SK-N-SH (cell line): ENCODE results near the gene KDM4C. TPM values are rescaled to one million over a fixed set of nuclear protein-coding genes. Genes with fewer than 3 reads are reported as not detected.

Experiments
- CTCF ChIA-PET: fragments of 300-600, 350-600 bp; formaldehyde crosslinking; extraction: SDS; loops from one replicate; lab custom pipeline; 2021; lab: Yijun Ruan, JAX
- POLR2A ChIA-PET: fragments of 350-600 bp; sonication (Branson Sonifier 250); formaldehyde crosslinking; extraction: SDS; loops from one replicate; lab custom pipeline; 2020; ENCODE audit warnings: antibody characterized with exemption, inconsistent platforms; lab: Yijun Ruan, JAX
- DNase-seq: peaks from one replicate; pipeline ENCODE4 v3.0.0; 2012
- H2AFZ ChIP-seq: fragments of 200-600 bp; sonication (generic); 2 replicates; pipeline ENCODE4 v1.8.1; 2016; ENCODE audit warnings: antibody characterized with exemption, mild to moderate bottlenecking, low read depth
- H3F3A ChIP-seq: fragments of 200-600 bp; sonication (generic); replicated peaks from 2 replicates; pipeline ENCODE3; 2016; ENCODE audit warnings: antibody characterized with exemption, mild to moderate bottlenecking; ENCODE audit not compliant: insufficient read depth
- H3K27ac ChIP-seq, 2 experiments: fragments of 200-500 bp in 1 of 2; fragments of 200-600 bp in 1 of 2; sonication (Bioruptor generic) in 1 of 2; sonication (generic), shearing (Covaris generic) in 1 of 2; 2 replicates each; pipeline versions ENCODE4 v1.5.1 to v1.6.1; 2014 to 2016; ENCODE audit warnings: low read depth in 2 of 2, inconsistent platforms in 1 of 2, low read length in 1 of 2, mild to moderate bottlenecking in 1 of 2, mixed read lengths in 1 of 2
- H3K27me3 ChIP-seq: fragments of 200-600 bp; sonication (generic), shearing (Covaris generic); 2 replicates; pipeline ENCODE4 v1.6.1; 2016; ENCODE audit warnings: mixed run types; ENCODE audit not compliant: insufficient read depth
- H3K36me3 ChIP-seq, 2 experiments: fragments of 200-500 bp in 1 of 2; fragments of 200-600 bp in 1 of 2; sonication (Bioruptor generic) in 1 of 2; sonication (generic) in 1 of 2; replicated peaks in 1 of 2; 2 replicates each; pipeline versions ENCODE3 to v1.5.1; 2014 to 2016; ENCODE audit warnings: low read length in 1 of 2, mild to moderate bottlenecking in 1 of 2; ENCODE audit not compliant: insufficient read depth in 2 of 2, control insufficient read depth in 1 of 2
- H3K4me1 ChIP-seq, 2 experiments: fragments of 200-500 bp in 1 of 2; fragments of 200-600 bp in 1 of 2; sonication (Bioruptor generic) in 1 of 2; sonication (generic), shearing (Covaris generic) in 1 of 2; 2 replicates each; pipeline versions ENCODE4 v1.5.1 to v1.6.1; 2014 to 2016; ENCODE audit warnings: low read depth in 1 of 2, low read length in 1 of 2, mixed run types in 1 of 2; ENCODE audit not compliant: insufficient read depth in 2 of 2, control insufficient read depth in 1 of 2
- H3K4me2 ChIP-seq: fragments of 200-600 bp; sonication (generic), shearing (Covaris generic); 2 replicates; pipeline ENCODE4 v1.6.1; 2017; ENCODE audit warnings: mixed run types
- H3K4me3 ChIP-seq, 2 experiments: fragments of 200-500 bp in 1 of 2; fragments of 200-600 bp in 1 of 2; sonication (Bioruptor generic) in 1 of 2; sonication (generic), shearing (Covaris generic) in 1 of 2; 2 replicates each; pipeline versions ENCODE4 v1.5.1 to v1.8.1; 2014 to 2016; ENCODE audit warnings: low read depth in 2 of 2, inconsistent platforms in 1 of 2, low read length in 1 of 2, mild to moderate bottlenecking in 1 of 2, mixed read lengths in 1 of 2, moderate library complexity in 1 of 2
- H3K79me2 ChIP-seq: fragments of 200-600 bp; sonication (generic); 2 replicates; pipeline ENCODE4 v1.8.1; 2017; ENCODE audit warnings: mild to moderate bottlenecking; ENCODE audit not compliant: insufficient read depth
- H3K9ac ChIP-seq: fragments of 200-600 bp; sonication (generic); 2 replicates; pipeline ENCODE4 v1.6.1; 2017; ENCODE audit warnings: mixed run types
- H3K9me2 ChIP-seq: fragments of 200-600 bp; sonication (generic); 2 replicates; pipeline ENCODE4 v1.6.1; 2017; ENCODE audit warnings: mixed run types
- H3K9me3 ChIP-seq: fragments of 200-600 bp; sonication (generic); 2 replicates; pipeline ENCODE4 v1.6.1; 2017; ENCODE audit warnings: mixed run types, mild to moderate bottlenecking, moderate library complexity
- H4K20me1 ChIP-seq: fragments of 200-600 bp; sonication (generic); 2 replicates; pipeline ENCODE4 v1.6.1; 2017; ENCODE audit warnings: mild to moderate bottlenecking, mixed run types; ENCODE audit not compliant: insufficient read depth
- CHD2 ChIP-seq: fragments of 150-350 bp; IDR thresholded peaks from 2 replicates; pipeline ENCODE4 v1.6.1; 2018; ENCODE audit warnings: low read length; ENCODE audit not compliant: partially characterized antibody
- ELF1 ChIP-seq: IDR thresholded peaks from 2 replicates; pipeline ENCODE4 v1.4.0; 2012
- FOXJ3 ChIP-seq: sonication (generic); formaldehyde crosslinking; IDR thresholded peaks from 2 replicates; pipeline ENCODE4 v1.5.1; 2020; ENCODE audit warnings: mild to moderate bottlenecking, missing genetic modification reagents
- GABPA ChIP-seq: IDR thresholded peaks from 2 replicates; pipeline ENCODE4 v1.4.0; 2012; ENCODE audit warnings: low read depth, mild to moderate bottlenecking
- JUND ChIP-seq: IDR thresholded peaks from 2 replicates; pipeline ENCODE4 v1.4.0; 2012
- NFIC ChIP-seq: IDR thresholded peaks from 2 replicates; pipeline ENCODE4 v1.4.0; 2012; ENCODE audit warnings: borderline replicate concordance
- NRF1 ChIP-seq: IDR thresholded peaks from 2 replicates; pipeline ENCODE4 v1.6.1; 2012; ENCODE audit warnings: low read depth, mild to moderate bottlenecking, low read length
- POLR2AphosphoS5 ChIP-seq: IDR thresholded peaks from 2 replicates; pipeline ENCODE4 v1.6.1; 2012; ENCODE audit warnings: low read depth, low read length
- RAD21 ChIP-seq: IDR thresholded peaks from 2 replicates; pipeline ENCODE4 v1.6.1; 2012; ENCODE audit warnings: mild to moderate bottlenecking, low read length
- RXRA ChIP-seq: IDR thresholded peaks from 2 replicates; pipeline ENCODE4 v1.4.0; 2012; ENCODE audit warnings: low read depth, mild to moderate bottlenecking, borderline replicate concordance
- SMC3 ChIP-seq: IDR thresholded peaks from 2 replicates; pipeline ENCODE4 v1.6.1; 2012; ENCODE audit warnings: low read depth, low read length, improper control_type of control experiment
- TEAD4 ChIP-seq: IDR thresholded peaks from 2 replicates; pipeline ENCODE4 v1.4.0; 2012; ENCODE audit warnings: mild to moderate bottlenecking, borderline replicate concordance; ENCODE audit not compliant: insufficient read depth
- YY1 ChIP-seq: IDR thresholded peaks from 2 replicates; pipeline ENCODE4 v1.4.0; 2012; ENCODE audit warnings: low read depth, mild to moderate bottlenecking
- WGBS: methylation state at CpG from one replicate; pipeline ENCODE4 v1.1.6; 2017; ENCODE audit warnings: low lambda C conversion rate; 5-methylcytosine and 5-hydroxymethylcytosine counted together
- polyA plus RNA-seq, 3 experiments: library from polyadenylated mRNA; depleted of rRNA; stranded (reverse); fragments of >200 nt; gene quantifications; 2 replicates each; pipeline ENCODE4 v1.2.3, GENCODE V29; 2012
- TF ChIP-seq, protein P1 (sequence below): fragments of 150-350 bp; IDR thresholded peaks from 2 replicates; pipeline ENCODE4 v1.6.1; 2016; ENCODE audit warnings: mild to moderate bottlenecking, low read depth, low read length
- TF ChIP-seq, protein P2 (sequence below): fragments of 200-600 bp; sonication (generic); IDR thresholded peaks from 2 replicates; pipeline ENCODE4 v1.6.1; 2017; ENCODE audit warnings: antibody characterized with exemption, mild to moderate bottlenecking, moderate library complexity
- TF ChIP-seq, protein P3 (sequence below): IDR thresholded peaks from 2 replicates; pipeline ENCODE4 v1.4.0; 2012; ENCODE audit warnings: low read depth, borderline replicate concordance
- TF ChIP-seq, protein P4 (sequence below): fragments of 150-350 bp; IDR thresholded peaks from 2 replicates; pipeline ENCODE4 v1.6.1; 2017; ENCODE audit warnings: antibody characterized with exemption, low read length, low read depth, borderline replicate concordance
- TF ChIP-seq, protein P5 (sequence below): IDR thresholded peaks from 2 replicates; pipeline ENCODE4 v1.4.0; 2012; ENCODE audit warnings: low read depth, borderline replicate concordance
- TF ChIP-seq, protein P6 (sequence below): IDR thresholded peaks from 2 replicates; pipeline ENCODE4; 2012

KDM4C gene
- polyA plus RNA-seq, 1 of the 3 experiments (the other 2 are of a cell fraction) = 9.4 TPM

DNA sequence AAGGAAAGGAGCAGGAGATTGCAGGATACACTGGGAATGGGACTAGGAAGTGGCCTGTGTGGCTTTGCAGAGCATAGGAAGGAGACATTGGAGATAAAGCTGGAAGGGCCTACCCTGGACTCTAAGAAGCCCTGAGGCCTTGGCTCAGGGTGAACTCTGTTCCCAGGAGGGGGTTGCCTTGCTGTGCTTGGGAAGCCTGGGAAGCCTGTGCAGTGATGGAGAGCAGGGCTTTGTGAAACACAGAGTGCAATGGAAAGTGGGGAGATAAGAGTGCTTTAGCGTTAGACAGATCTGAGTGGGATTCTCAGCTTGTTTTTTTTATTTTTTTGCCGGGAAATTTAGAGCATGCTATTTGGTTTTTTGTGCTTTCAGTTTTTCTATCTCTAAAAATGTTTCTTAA lies 437.8 kb downstream of the KDM4C start (continued):
- TF ChIP-seq SMC3 (no peak), RXRA (no peak)

DNA sequence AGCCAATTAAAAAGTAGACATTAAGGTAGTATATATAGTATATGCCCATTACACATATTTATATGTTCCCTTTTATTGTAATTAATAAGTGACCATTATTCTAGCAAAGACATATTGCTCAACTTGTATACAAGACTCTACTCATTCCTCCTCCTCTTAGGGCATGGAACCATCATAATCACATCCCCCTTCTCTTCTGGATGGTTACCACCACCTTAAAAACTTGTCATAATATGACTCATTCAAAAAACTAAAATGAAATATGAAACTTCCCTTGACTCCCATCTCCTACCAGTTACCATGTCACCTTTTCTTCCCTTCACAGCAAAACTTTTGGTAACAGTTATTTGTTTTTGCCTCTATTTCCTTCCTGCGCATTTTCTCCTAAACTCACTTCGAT lies 438.7 kb downstream of the KDM4C start:
- Histone ChIP-seq H3K4me3 (no peak overlapping the region), H4K20me1 (no peaks in the 10 kb centered on the region), H3F3A (no peaks in the 10 kb centered on the region), H3K9ac (no peak overlapping the region), H3K9me2 (no peaks in the 10 kb centered on the region), H3K4me1 (no peaks in the 10 kb centered on the region), H3K27ac (no peak overlapping the region), H3K36me3 (no peaks in the 10 kb centered on the region), H3K4me2 (no peak overlapping the region), H2AFZ (no peak overlapping the region), H3K9me3 (no peaks in the 10 kb centered on the region), H3K79me2 (no peaks in the 10 kb centered on the region), H3K27me3 (no peaks in the 10 kb centered on the region)
- DNase-seq = no peak
- 80% methylated on average over 2 of the region's 2 CpGs for WGBS
- ChIA-PET CTCF (no interaction called here), POLR2A (no interaction called here)
- no peak for TF ChIP-seq POLR2AphosphoS5
- TF ChIP-seq, protein P1, sequence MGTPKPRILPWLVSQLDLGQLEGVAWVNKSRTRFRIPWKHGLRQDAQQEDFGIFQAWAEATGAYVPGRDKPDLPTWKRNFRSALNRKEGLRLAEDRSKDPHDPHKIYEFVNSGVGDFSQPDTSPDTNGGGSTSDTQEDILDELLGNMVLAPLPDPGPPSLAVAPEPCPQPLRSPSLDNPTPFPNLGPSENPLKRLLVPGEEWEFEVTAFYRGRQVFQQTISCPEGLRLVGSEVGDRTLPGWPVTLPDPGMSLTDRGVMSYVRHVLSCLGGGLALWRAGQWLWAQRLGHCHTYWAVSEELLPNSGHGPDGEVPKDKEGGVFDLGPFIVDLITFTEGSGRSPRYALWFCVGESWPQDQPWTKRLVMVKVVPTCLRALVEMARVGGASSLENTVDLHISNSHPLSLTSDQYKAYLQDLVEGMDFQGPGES = no peak
- no peak for TF ChIP-seq CHD2
- no peak for TF ChIP-seq NFIC
- TF ChIP-seq, protein P2, sequence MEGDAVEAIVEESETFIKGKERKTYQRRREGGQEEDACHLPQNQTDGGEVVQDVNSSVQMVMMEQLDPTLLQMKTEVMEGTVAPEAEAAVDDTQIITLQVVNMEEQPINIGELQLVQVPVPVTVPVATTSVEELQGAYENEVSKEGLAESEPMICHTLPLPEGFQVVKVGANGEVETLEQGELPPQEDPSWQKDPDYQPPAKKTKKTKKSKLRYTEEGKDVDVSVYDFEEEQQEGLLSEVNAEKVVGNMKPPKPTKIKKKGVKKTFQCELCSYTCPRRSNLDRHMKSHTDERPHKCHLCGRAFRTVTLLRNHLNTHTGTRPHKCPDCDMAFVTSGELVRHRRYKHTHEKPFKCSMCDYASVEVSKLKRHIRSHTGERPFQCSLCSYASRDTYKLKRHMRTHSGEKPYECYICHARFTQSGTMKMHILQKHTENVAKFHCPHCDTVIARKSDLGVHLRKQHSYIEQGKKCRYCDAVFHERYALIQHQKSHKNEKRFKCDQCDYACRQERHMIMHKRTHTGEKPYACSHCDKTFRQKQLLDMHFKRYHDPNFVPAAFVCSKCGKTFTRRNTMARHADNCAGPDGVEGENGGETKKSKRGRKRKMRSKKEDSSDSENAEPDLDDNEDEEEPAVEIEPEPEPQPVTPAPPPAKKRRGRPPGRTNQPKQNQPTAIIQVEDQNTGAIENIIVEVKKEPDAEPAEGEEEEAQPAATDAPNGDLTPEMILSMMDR = no peak
- TF ChIP-seq, protein P3, sequence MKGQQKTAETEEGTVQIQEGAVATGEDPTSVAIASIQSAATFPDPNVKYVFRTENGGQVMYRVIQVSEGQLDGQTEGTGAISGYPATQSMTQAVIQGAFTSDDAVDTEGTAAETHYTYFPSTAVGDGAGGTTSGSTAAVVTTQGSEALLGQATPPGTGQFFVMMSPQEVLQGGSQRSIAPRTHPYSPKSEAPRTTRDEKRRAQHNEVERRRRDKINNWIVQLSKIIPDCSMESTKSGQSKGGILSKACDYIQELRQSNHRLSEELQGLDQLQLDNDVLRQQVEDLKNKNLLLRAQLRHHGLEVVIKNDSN = no peak
- TF ChIP-seq TEAD4 = no peak
- TF ChIP-seq, protein P4, sequence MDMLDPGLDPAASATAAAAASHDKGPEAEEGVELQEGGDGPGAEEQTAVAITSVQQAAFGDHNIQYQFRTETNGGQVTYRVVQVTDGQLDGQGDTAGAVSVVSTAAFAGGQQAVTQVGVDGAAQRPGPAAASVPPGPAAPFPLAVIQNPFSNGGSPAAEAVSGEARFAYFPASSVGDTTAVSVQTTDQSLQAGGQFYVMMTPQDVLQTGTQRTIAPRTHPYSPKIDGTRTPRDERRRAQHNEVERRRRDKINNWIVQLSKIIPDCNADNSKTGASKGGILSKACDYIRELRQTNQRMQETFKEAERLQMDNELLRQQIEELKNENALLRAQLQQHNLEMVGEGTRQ = no peak
- TF ChIP-seq, protein P5, sequence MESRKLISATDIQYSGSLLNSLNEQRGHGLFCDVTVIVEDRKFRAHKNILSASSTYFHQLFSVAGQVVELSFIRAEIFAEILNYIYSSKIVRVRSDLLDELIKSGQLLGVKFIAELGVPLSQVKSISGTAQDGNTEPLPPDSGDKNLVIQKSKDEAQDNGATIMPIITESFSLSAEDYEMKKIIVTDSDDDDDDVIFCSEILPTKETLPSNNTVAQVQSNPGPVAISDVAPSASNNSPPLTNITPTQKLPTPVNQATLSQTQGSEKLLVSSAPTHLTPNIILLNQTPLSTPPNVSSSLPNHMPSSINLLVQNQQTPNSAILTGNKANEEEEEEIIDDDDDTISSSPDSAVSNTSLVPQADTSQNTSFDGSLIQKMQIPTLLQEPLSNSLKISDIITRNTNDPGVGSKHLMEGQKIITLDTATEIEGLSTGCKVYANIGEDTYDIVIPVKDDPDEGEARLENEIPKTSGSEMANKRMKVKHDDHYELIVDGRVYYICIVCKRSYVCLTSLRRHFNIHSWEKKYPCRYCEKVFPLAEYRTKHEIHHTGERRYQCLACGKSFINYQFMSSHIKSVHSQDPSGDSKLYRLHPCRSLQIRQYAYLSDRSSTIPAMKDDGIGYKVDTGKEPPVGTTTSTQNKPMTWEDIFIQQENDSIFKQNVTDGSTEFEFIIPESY = no peak
- no peak for TF ChIP-seq FOXJ3 (CRISPR knock-in tag)
- TF ChIP-seq, protein P6, sequence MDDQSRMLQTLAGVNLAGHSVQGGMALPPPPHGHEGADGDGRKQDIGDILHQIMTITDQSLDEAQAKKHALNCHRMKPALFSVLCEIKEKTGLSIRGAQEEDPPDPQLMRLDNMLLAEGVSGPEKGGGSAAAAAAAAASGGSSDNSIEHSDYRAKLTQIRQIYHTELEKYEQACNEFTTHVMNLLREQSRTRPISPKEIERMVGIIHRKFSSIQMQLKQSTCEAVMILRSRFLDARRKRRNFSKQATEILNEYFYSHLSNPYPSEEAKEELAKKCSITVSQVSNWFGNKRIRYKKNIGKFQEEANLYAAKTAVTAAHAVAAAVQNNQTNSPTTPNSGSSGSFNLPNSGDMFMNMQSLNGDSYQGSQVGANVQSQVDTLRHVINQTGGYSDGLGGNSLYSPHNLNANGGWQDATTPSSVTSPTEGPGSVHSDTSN = no peak
- TF ChIP-seq ELF1 = no peak
- no peak for TF ChIP-seq GABPA
- no peak for TF ChIP-seq YY1
- no peak for TF ChIP-seq RAD21
- no peak for TF ChIP-seq RXRA
- no peak for TF ChIP-seq JUND
- no peak for TF ChIP-seq NRF1
